HG03095 (cell line): ENCODE data around the gene PHF21A.

ENCODE experiments used
- ATAC-seq: cut with Tn5 transposase; IDR thresholded peaks from one replicate; pipeline ENCODE4 v1.9.1; 2021; ENCODE audit warnings: moderate library complexity; ENCODE audit not compliant: unreplicated experiment

Gene PHF21A

GRCh38 chr11:45924036-45924915 is 197.0 kb downstream of the PHF21A start:
- no peak for ATAC-seq

- no peak for ATAC-seq
Measured at GRCh38 chr11:45922425-45923082, 198.7 kb downstream of the PHF21A start, which contains the start of gene LARGE2. LARGE2 (plus strand) TSS chr11:45922656; CDS start chr11:45922883, 227 bp downstream.

GRCh38 chr11:45921561-45922424 is 199.5 kb downstream of the PHF21A start:
- no peak for ATAC-seq

GRCh38 chr11:45920531-45921477 is 200.4 kb downstream of the PHF21A start:
- ATAC-seq = no peak

- no peak for ATAC-seq
Measured at GRCh38 chr11:45919806-45920530, 201.3 kb downstream of the PHF21A start.

GRCh38 chr11:45918962-45919675 is 202.1 kb downstream of the PHF21A start:
- no peak for ATAC-seq

GRCh38 chr11:45918331-45918941 is 202.8 kb downstream of the PHF21A start:
- peak; percentile 38 for ATAC-seq

- peak; percentile 90 for ATAC-seq
Measured at GRCh38 chr11:45917623-45918330, 203.5 kb downstream of the PHF21A start, which contains the start of gene PEX16. PEX16 (minus strand) TSS chr11:45917877; CDS start chr11:45917811, 66 bp downstream.

- no peak for ATAC-seq
Measured at GRCh38 chr11:45917286-45917622, 204.0 kb downstream of the PHF21A start.

- no peak for ATAC-seq
Measured at GRCh38 chr11:45915446-45915845, 205.8 kb downstream of the PHF21A start.

- no peak for ATAC-seq
Measured at GRCh38 chr11:45913942-45914635, 207.2 kb downstream of the PHF21A start.

- ATAC-seq = no peak
Measured at GRCh38 chr11:45913514-45913913, 207.7 kb downstream of the PHF21A start.

- ATAC-seq = no peak
Measured at GRCh38 chr11:45910623-45911022, 210.6 kb downstream of the PHF21A start.

GRCh38 chr11:45909594-45910475 is 211.4 kb downstream of the PHF21A start:
- no peak for ATAC-seq

- no peak for ATAC-seq
Measured at GRCh38 chr11:45907911-45908370, 213.3 kb downstream of the PHF21A start.
